ENCODE data around the gene KIF9. TPM values are rescaled to one million over a fixed set of nuclear protein-coding genes. Genes with fewer than 3 reads are reported as not detected.
"Not testable (repeated sequence)": the region's sequence is repeated elsewhere in the genome, so short reads cannot be mapped to it uniquely, and the experiment has no call there.

KIF9 gene
- total and polyA plus RNA-seq, 7 donors = 5.3 to 20.4 (median 14.6) TPM

DNA sequence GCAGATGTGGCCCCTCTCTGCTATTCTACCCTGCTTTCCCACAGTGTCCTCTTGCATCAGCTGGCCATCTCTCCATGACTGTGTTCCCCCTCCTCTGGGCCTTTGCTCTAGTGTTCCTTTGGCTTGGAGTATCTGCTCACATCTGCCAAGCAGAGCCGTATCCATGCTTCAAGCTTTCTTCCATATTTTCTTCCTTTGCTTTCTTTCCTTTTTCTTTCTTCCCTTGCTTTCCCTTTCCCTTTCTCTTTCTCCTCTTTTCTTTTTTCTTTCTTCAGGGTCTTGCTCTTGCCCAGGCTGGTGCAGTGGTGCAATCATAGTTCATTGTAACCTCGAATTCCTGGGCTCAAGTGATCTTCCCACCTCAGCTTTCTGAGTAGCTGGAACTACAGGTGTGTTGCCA, 12.7 kb upstream of the KIF9 start:
- Histone ChIP-seq H3K9me3 (no peaks in the 10 kb centered on the region), H3K4me3 (no peak overlapping the region), H3K4me1 (peaks cover 0 to 15% (median 9%) of the 10 kb centered on the region in 4 donors), H3K27ac (no peak overlapping the region), H3K27me3 (no peaks in the 10 kb centered on the region), H3K36me3 (peaks cover 0 to 9% (median 0%) of the 10 kb centered on the region in 4 donors)
- WGBS, 2 donors = 88 to 91% methylated on average over 2 of the region's 2 CpGs
- DNase-seq = no peak
- intact Hi-C loops (cut with DNase I) = no loop called here
- no peak for TF ChIP-seq POLR2AphosphoS5 (IDR thresholded peaks at IDR 0.05)
- TF ChIP-seq EP300 (IDR thresholded peaks at IDR 0.05) = no peak
- no peak for TF ChIP-seq CTCF (IDR thresholded peaks at IDR 0.05)
- TF ChIP-seq POLR2A (IDR thresholded peaks at IDR 0.05) = no peak

GRCh38 chr3:47294392-47294791, 11.8 kb upstream of the KIF9 start:
- no peaks in the 10 kb centered on the region for H3K27me3 ChIP-seq
- 87 to 92% methylated on average over 3 of the region's 3 CpGs for WGBS, 2 donors
- H3K9me3 ChIP-seq = no peaks in the 10 kb centered on the region
- no peak for TF ChIP-seq POLR2AphosphoS5 (IDR thresholded peaks at IDR 0.05)
- no peak for TF ChIP-seq EP300 (IDR thresholded peaks at IDR 0.05)
- no peak for TF ChIP-seq POLR2A (IDR thresholded peaks at IDR 0.05)
- peaks cover 0 to 15% (median 9%) of the 10 kb centered on the region in 4 donors for H3K4me1 ChIP-seq
- H3K27ac ChIP-seq = no peak overlapping the region
- peaks cover 0 to 15% (median 3%) of the 10 kb centered on the region in 4 donors for H3K36me3 ChIP-seq
- intact Hi-C loops (cut with DNase I) = no loop called here
- no peak overlapping the region for H3K4me3 ChIP-seq
- no peak for DNase-seq

DNA sequence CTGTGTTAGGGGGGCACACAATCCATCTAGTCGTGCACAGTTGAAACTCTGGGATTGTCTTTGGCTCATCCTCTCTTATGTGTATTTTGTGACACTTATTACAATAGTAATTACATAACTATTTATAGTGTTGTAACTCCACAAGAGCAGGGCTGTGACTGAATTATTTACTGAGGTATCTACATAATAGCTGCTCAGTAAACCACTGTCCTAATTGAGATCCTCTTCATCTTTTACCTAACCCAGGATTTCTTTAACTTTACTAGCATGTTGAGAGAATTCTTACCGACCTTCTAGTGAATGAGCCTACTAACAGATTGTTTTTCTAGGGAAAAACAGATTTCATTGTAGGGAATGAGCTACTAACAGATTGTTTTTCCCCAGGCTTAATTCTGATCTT, 11.2 kb upstream of the KIF9 start:
- Histone ChIP-seq H3K27ac (no peak overlapping the region), H3K36me3 (peaks cover 0 to 21% (median 5%) of the 10 kb centered on the region in 4 donors), H3K4me3 (no peak overlapping the region), H3K9me3 (no peaks in the 10 kb centered on the region), H3K4me1 (peaks cover 0 to 15% (median 9%) of the 10 kb centered on the region in 4 donors), H3K27me3 (no peaks in the 10 kb centered on the region)
- DNase-seq = no peak
- intact Hi-C loops (cut with DNase I) = no loop called here
- 90 to 96% methylated on average over 2 of the region's 2 CpGs for WGBS, 2 donors
- TF ChIP-seq CTCF (IDR thresholded peaks at IDR 0.05) (no peak), POLR2A (IDR thresholded peaks at IDR 0.05) (no peak), POLR2AphosphoS5 (IDR thresholded peaks at IDR 0.05) (no peak), EP300 (IDR thresholded peaks at IDR 0.05) (no peak)

- 86 to 98% methylated on average over 9 of the region's 9 CpGs for WGBS, 2 donors
- H3K27me3 ChIP-seq; DNase-seq; H3K4me3 ChIP-seq; H3K27ac ChIP-seq; H3K9me3 ChIP-seq; intact Hi-C loops (cut with DNase I): not testable (repeated sequence)
- peaks cover 0 to 18% (median 12%) of the 10 kb centered on the region in 4 donors for H3K4me1 ChIP-seq
- peaks cover 0 to 40% (median 5%) of the 10 kb centered on the region in 4 donors for H3K36me3 ChIP-seq
These were observed 9.3 kb upstream of the KIF9 start for GRCh38 chr3:47291754-47292420.

DNA sequence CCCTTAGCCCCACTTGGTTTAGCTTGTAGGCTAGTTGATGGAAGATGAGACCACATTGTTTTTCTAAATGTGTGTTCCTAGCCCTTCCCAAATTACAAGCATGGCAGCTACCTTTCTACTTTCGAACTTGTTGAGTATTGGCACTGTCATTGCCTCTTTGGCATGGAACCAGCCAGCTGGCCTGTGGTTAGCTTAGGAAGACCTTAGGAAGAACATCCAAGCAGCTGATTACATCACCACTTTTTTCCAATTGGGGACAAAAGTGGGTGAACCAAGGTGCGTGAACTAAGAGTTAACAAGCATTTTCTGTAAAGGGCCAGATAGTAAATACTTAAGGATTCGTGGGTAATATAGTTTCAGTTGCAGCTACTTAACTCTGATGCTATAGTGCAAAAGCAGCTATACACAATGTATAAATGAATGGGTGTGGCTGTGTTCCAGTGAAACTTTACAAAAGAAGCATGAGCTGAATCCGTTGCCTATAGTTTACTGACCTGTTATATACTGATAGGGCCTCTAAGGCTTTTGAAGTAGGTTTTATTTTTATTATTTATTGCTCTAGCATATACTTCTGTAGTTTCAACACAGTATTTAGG, 8.7 kb upstream of the KIF9 start:
- no peak overlapping the region for H3K27ac ChIP-seq
- WGBS, 2 donors = 69 to 87% methylated on average over 4 of the region's 4 CpGs
- intact Hi-C loops (cut with DNase I) = no loop called here
- peaks cover 0 to 20% (median 14%) of the 10 kb centered on the region in 4 donors for H3K4me1 ChIP-seq
- H3K27me3 ChIP-seq = no peaks in the 10 kb centered on the region
- H3K9me3 ChIP-seq = no peaks in the 10 kb centered on the region
- no peak overlapping the region for H3K4me3 ChIP-seq
- no peak for TF ChIP-seq POLR2A (IDR thresholded peaks at IDR 0.05)
- TF ChIP-seq EP300 (IDR thresholded peaks at IDR 0.05) = no peak
- no peak for TF ChIP-seq CTCF (IDR thresholded peaks at IDR 0.05)
- TF ChIP-seq POLR2AphosphoS5 (IDR thresholded peaks at IDR 0.05) = no peak
- peaks cover 0 to 41% (median 5%) of the 10 kb centered on the region in 4 donors for H3K36me3 ChIP-seq
- DNase-seq = no peak

Measured in sigmoid colon (tissue), 7 donors.